ENCODE measurements around the gene ANKRD42. TPM values are rescaled to one million over a fixed set of nuclear protein-coding genes. Genes with fewer than 3 reads are reported as not detected.

The ANKRD42 gene
- 26.9 and 27.7 TPM in 2 replicates for polyA plus RNA-seq

DNA sequence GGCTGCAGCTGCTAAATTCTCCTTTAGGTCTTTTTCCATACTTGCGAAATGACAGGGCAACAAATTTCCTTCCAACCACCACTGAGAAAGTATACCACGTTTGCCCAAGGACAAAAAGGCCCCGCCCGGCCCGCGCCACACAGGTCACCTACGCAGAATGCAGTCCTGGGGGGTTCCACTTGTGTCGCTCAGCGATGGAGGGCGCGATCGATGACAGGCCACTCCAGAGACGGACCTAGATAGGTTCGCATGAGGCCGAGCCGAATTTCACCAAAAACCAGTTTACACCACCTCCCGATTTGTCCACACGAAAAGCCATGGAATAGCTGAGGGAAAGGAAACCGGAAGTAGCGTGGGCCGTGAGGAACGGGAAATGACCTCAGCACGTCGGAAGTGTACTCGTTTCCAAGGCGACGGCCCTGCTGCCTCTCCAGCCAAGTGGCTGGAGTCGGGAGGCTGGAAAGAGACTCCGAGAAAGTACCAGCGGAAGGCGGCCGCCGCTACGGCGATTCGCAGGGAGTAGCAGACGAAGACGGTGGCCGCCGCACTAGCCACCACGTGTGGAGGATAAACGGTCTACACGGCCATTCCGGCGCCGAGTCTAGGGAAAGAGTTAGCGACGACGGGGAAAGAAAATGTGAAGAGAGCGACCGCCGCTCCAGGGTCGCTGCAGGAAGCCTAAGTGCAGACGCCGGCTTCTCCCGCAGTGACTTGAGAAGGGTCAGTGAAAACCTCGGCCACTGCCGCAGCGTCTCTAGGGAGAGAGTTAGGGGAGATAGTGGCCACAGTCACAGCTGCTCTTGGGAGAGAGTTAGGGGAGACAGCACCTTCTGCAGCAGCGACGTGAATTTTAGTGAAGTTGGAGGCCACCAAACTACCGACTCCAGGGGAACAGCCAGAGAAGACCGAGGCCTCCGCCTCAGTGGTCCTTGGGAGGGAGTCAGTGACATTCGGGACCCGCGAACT, at the start of gene ANKRD42:
TSS of gene ANKRD42 (plus strand) at position 398 of the 966 bp plus-strand sequence. CDS start 959 bp downstream, outside the sequence.

GRCh38 chr11:83156996-83157593, 36.4 kb upstream of the ANKRD42 start, which contains the start of gene PCF11:
Gene PCF11, plus strand, starts transcription at chr11:83157131. Its CDS starts 309 bp downstream, at chr11:83157440.

GRCh38 chr11:83285771-83286528, 92.4 kb downstream of the ANKRD42 start, which contains the start of gene CCDC90B:
Gene CCDC90B, minus strand, starts transcription at chr11:83286367. Its CDS starts 395 bp downstream, at chr11:83285972.

Other genes starting within 250 kb of the ANKRD42 start
- 10.0 and 12.8 TPM in 2 replicates for gene RAB30, start 121.8 kb upstream of the ANKRD42 start, polyA plus RNA-seq
- 10.3 and 14.4 TPM in 2 replicates for gene PCF11, start 36.6 kb upstream of the ANKRD42 start, polyA plus RNA-seq
- gene CCDC90B, start 92.7 kb downstream of the ANKRD42 start, polyA plus RNA-seq, result 112 and 145 TPM in 2 replicates